Vein endothelial cell (primary cell): ENCODE results near the gene SH2D1A. TPM values are rescaled to one million over a fixed set of nuclear protein-coding genes. Genes with fewer than 3 reads are reported as not detected.

ENCODE experiments used
- small RNA-seq: library from RNA; depleted of rRNA; stranded (forward); fragments of <200 nt; gene quantifications from one replicate; pipeline ENCODE3, GENCODE V24; 2012
- total RNA-seq: library from RNA; depleted of rRNA; stranded (reverse); fragments of >200 nt; gene quantifications from 2 replicates; pipeline ENCODE4 v1.2.3, GENCODE V29; 2012

SH2D1A gene
- not detected in 2 replicates for total RNA-seq

GRCh38 chrX:124346117-124346876 is at the start of gene SH2D1A:
Gene SH2D1A (plus strand): TSS chrX:124346563. CDS start chrX:124346643, 80 bp downstream.

DNA sequence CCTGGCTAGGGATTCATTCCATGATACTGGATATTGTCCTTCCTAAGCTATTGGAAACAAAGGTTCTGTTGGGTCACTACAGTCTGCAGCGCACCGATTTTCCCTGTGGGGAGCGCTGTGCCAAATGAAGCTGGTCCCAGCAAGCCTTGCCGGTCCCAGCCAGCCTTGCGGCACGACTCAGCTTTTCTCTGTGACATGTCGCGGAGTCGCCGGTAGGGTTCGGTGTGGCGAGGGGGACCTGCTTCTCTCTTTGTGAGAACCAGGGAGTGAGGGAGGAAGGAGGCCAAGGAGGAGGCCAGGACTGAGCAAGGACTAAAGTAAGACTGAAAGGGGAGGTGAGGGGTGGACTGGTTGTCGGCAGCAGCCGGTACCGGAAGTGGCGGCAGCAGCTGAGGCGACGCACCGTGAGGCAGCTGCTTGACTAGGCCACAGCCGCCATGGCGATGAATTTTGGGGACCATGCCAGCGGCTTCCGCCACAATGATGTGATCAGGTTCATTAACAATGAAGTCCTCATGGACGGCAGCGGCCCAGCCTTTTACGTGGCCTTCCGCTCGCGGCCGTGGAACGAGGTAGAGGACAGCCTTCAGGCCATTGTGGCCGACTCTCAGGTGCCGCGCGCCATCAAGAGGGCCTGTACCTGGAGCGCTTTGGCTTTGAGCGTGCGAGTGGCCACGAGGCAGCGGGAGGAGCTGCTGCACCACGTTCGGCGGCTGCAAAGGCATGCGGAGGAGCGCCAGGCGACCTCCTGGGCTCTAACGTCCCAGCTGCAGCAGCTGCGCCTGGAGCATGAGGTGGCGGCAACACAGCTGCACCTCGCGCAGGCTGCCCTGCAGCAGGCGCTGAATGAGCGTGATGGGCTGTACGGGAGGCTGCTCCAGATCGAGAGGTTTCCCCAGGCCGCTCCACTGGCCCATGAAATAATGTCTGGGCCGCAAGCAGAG is 13.6 kb upstream of the SH2D1A start, which contains the start of gene TEX13D:
TSS of gene TEX13D (plus strand) at position 180 of the 944 bp plus-strand sequence. CDS start at position 438, 258 bp downstream.

Small RNA genes lying within 50 kb of the gene (small RNA-seq; reads per million reads assigned to genes)
- 0.08 reads per million for gene AL022718.1

Other genes starting within 250 kb of the SH2D1A start
- gene TEX13D, start 13.9 kb upstream of the SH2D1A start, total RNA-seq = not detected in 2 replicates